GM12874 (cell line): ENCODE measurements around the gene CNN1.
A peak's percentile ranks its signal among the peaks of the same experiment; 100 is the strongest.

Source experiments
- CTCF ChIP-seq: IDR thresholded peaks from 2 replicates; pipeline ENCODE4 v1.5.1; 2011; ENCODE audit warnings: low read depth, mild to moderate bottlenecking, control low read depth, low read length, moderate library complexity; ENCODE audit not compliant: insufficient read depth

Gene CNN1

GRCh38 chr19:11538232-11539036 is at the start of gene CNN1:
Gene CNN1 (plus strand): TSS chr19:11538851. CDS start chr19:11538928, 77 bp downstream.
- TF ChIP-seq CTCF, result no peak

- no peak for TF ChIP-seq CTCF
These were observed 49.3 kb upstream of the CNN1 start for GRCh38 chr19:11489378-11489777.

DNA sequence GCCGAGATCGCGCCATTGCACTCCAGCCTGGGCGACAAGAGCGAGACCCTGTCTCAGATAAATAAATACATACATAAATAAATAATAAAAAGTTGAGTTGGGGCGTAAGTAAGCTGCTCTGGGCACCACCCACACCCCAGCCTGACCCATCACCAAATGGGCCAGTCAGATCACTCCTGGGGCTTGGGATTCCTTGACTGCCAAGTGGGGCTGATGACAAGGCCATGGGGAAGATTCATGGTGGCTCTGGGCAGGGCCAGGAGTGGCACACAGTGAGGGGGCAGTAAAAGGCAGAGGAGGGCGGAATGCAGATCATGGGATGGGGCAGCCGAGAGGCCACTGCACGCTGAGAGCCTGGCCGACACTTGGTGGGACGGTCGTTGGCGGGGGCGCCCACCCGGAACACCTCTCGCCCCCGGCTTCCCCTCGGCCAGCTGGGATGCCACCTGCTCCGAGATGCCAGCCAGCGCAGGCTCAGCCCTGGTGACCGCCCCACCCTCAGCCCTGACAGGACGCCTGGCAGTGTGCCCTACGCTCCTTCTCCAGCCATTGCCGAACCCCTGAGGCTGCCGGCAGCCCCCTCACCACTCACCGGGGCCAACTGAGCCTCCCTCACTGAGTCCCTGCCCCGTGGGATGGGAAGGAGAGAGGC is 43.9 kb upstream of the CNN1 start:
- TF ChIP-seq CTCF, result no peak

- no peak for TF ChIP-seq CTCF
These were observed 43.2 kb upstream of the CNN1 start for GRCh38 chr19:11495481-11495880.

DNA sequence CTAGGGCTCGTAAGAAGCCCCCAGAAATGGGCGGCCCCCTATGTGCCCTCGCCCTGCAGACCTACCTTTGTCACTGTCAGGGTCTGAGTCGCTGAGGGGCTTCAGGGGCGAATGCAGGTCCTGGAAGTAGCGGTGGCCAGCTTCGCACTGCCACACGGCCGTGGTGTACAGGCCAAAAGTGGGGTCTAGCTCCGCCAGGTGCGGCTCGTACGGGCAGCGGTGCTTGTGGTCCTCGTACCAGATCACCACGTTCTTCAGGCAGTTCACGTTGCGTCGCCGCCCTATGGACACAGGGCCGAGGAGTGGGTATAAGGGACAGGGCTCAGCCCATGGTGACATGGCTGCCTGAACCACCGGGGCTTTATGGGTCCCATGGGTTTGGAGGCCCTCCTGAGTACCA is 42.8 kb upstream of the CNN1 start:
- TF ChIP-seq CTCF, result no peak

- peak; percentile 83 for TF ChIP-seq CTCF
These were observed 42.1 kb upstream of the CNN1 start for GRCh38 chr19:11496391-11497163.

- no peak for TF ChIP-seq CTCF
These were observed 39.4 kb upstream of the CNN1 start for GRCh38 chr19:11499220-11499726.
